SK-N-SH treated with all-trans-retinoic acid at 6 μM for 48 hours (cell line): ENCODE data around the gene SLC25A53.

Source experiments
- ATAC-seq: fragments of 200-7000 bp; cut with Tn5 transposase; 3 replicates; pipeline ENCODE4 v1.9.1; 2020; ENCODE audit warnings: mild to moderate bottlenecking, moderate library complexity
- ARNTL ChIP-seq: fragments of 450-650 bp; formaldehyde crosslinking; IDR thresholded peaks from 2 replicates; pipeline ENCODE4 v1.5.0; 2020; ENCODE audit warnings: low read depth, mild to moderate bottlenecking, moderate library complexity, borderline replicate concordance
- BACH2 ChIP-seq: fragments of 250-450 bp; sonication (Bioruptor Pico); IDR thresholded peaks from 2 replicates; pipeline ENCODE4 v1.9.0; 2021; ENCODE audit warnings: mild to moderate bottlenecking, borderline replicate concordance
- CSDC2 ChIP-seq: fragments of 250-450 bp; sonication (Bioruptor Pico); IDR thresholded peaks from 2 replicates; pipeline ENCODE4 v1.5.0; 2020; ENCODE audit warnings: mild to moderate bottlenecking, moderate library complexity
- ESRRG ChIP-seq: fragments of 250-450 bp; sonication (Bioruptor Pico); IDR thresholded peaks from 2 replicates; pipeline ENCODE4 v1.6.1; 2021; ENCODE audit warnings: mild to moderate bottlenecking
- GLIS3 ChIP-seq: fragments of 250-450 bp; sonication (Bioruptor Pico); IDR thresholded peaks from 2 replicates; pipeline ENCODE4 v1.5.0; 2020; ENCODE audit warnings: mild to moderate bottlenecking, moderate library complexity
- ISL1 ChIP-seq: fragments of 250-450 bp; sonication (Bioruptor Pico); IDR thresholded peaks from 2 replicates; pipeline ENCODE4 v2.1.2; 2022; ENCODE audit warnings: mild to moderate bottlenecking, moderate library complexity
- OSR1 ChIP-seq: fragments of 250-450 bp; sonication (Bioruptor Pico); IDR thresholded peaks from 2 replicates; pipeline ENCODE4 v1.8.0; 2022; ENCODE audit warnings: moderate library complexity, mild to moderate bottlenecking, inconsistent platforms
- PPARA ChIP-seq: fragments of 250-450 bp; sonication (Bioruptor Pico); IDR thresholded peaks from 2 replicates; pipeline ENCODE4 v1.5.0; 2020; ENCODE audit warnings: mild to moderate bottlenecking, borderline replicate concordance
- RARB ChIP-seq: fragments of 250-450 bp; sonication (Bioruptor Pico); IDR thresholded peaks from 2 replicates; pipeline ENCODE4 v1.8.0; 2021; ENCODE audit warnings: mild to moderate bottlenecking, moderate library complexity
- SNAI2 ChIP-seq: fragments of 250-450 bp; sonication (Bioruptor Pico); IDR thresholded peaks from 2 replicates; pipeline ENCODE4 v1.5.0; 2020; ENCODE audit warnings: mild to moderate bottlenecking, moderate library complexity
- TCF4 ChIP-seq: fragments of 250-450 bp; sonication (Bioruptor Pico); IDR thresholded peaks from 2 replicates; pipeline ENCODE4 v1.8.0; 2021; ENCODE audit warnings: mild to moderate bottlenecking, moderate library complexity, borderline replicate concordance
- ZC3H10 ChIP-seq: fragments of 250-450 bp; sonication (Bioruptor Pico); IDR thresholded peaks from 2 replicates; pipeline ENCODE4 v1.5.1; 2021; ENCODE audit warnings: mild to moderate bottlenecking, moderate library complexity
- ZFP3 ChIP-seq: fragments of 250-450 bp; sonication (Bioruptor Pico); IDR thresholded peaks from 2 replicates; pipeline ENCODE4 v1.5.0; 2020; ENCODE audit warnings: mild to moderate bottlenecking, moderate library complexity
- ZFP30 ChIP-seq: fragments of 450-650 bp; formaldehyde crosslinking; IDR thresholded peaks from 2 replicates; pipeline ENCODE4 v1.5.0; 2022; ENCODE audit warnings: mild to moderate bottlenecking, moderate library complexity
- ZNF565 ChIP-seq: fragments of 450-650 bp; formaldehyde crosslinking; conservative IDR thresholded peaks from 2 replicates; pipeline ENCODE4 v1.5.0; 2020; ENCODE audit warnings: low read depth, mild to moderate bottlenecking, moderate library complexity
- ZNF70 ChIP-seq: fragments of 450-650 bp; formaldehyde crosslinking; IDR thresholded peaks from 2 replicates; pipeline ENCODE4 v1.5.0; 2020; ENCODE audit warnings: mild to moderate bottlenecking, moderate library complexity
- ZNF8 ChIP-seq: fragments of 450-650 bp; formaldehyde crosslinking; IDR thresholded peaks from 2 replicates; pipeline ENCODE4 v1.5.0; 2020; ENCODE audit warnings: mild to moderate bottlenecking, moderate library complexity
- TF ChIP-seq, protein P1 (sequence below): fragments of 250-450 bp; sonication (Bioruptor Pico); IDR thresholded peaks from 2 replicates; pipeline ENCODE4 v1.5.1; 2020; ENCODE audit warnings: low read depth, mild to moderate bottlenecking, moderate library complexity
- TF ChIP-seq, protein P2 (sequence below): fragments of 250-450 bp; sonication (Bioruptor Pico); IDR thresholded peaks from 2 replicates; pipeline ENCODE4 v1.8.0; 2020; ENCODE audit warnings: mild to moderate bottlenecking, moderate library complexity, borderline replicate concordance
- TF ChIP-seq, protein P3 (sequence below): fragments of 250-450 bp; sonication (Bioruptor Pico); IDR thresholded peaks from 2 replicates; pipeline ENCODE4 v1.8.0; 2021; ENCODE audit warnings: low read depth, mild to moderate bottlenecking, moderate library complexity, borderline replicate concordance
- TF ChIP-seq, protein P4 (sequence below): fragments of 250-450 bp; sonication (Bioruptor Pico); IDR thresholded peaks from 2 replicates; pipeline ENCODE4 v1.5.1; 2021; ENCODE audit warnings: mild to moderate bottlenecking, moderate library complexity
- TF ChIP-seq, protein P5 (sequence below): fragments of 250-450 bp; sonication (Bioruptor Pico); IDR thresholded peaks from 2 replicates; pipeline ENCODE4 v1.5.0; 2020; ENCODE audit warnings: mild to moderate bottlenecking, moderate library complexity

The SLC25A53 gene

DNA sequence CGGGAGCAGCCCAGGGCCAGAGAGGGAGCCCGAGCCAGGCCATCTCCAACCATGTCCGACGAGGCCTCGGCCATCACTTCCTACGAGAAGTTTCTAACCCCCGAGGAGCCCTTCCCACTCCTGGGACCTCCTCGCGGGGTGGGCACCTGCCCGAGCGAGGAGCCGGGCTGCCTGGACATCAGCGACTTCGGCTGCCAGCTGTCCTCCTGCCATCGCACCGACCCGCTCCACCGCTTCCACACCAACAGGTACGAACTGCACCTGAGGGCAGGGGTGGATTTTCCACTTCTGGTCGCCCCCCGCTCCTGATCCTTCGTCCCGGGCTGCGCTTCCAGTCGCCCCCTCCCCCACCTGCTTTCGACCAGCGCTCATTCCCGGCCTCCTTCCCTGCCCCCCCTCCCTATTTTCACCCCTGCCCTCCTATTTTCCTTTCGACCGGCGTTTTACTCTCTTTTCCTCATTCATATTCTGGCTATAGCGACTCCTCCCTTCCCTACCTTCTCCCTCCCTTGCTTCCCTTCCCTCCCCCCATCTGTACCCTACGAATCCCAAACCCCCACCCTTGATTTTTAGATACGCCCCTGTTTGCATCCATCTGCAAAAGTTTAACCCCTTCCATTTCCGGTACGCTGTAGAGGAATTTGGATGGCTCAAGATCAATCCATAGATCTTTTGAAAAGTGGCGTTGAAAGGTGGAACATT lies 10.1 kb upstream of the SLC25A53 start:
- ATAC-seq = no peak; the same call in 2 of the 3 replicates
- TF ChIP-seq, protein P1, sequence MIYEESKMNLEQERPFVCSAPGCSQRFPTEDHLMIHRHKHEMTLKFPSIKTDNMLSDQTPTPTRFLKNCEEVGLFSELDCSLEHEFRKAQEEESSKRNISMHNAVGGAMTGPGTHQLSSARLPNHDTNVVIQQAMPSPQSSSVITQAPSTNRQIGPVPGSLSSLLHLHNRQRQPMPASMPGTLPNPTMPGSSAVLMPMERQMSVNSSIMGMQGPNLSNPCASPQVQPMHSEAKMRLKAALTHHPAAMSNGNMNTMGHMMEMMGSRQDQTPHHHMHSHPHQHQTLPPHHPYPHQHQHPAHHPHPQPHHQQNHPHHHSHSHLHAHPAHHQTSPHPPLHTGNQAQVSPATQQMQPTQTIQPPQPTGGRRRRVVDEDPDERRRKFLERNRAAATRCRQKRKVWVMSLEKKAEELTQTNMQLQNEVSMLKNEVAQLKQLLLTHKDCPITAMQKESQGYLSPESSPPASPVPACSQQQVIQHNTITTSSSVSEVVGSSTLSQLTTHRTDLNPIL (CRISPR knock-in tag) = no peak
- TF ChIP-seq, protein P2, sequence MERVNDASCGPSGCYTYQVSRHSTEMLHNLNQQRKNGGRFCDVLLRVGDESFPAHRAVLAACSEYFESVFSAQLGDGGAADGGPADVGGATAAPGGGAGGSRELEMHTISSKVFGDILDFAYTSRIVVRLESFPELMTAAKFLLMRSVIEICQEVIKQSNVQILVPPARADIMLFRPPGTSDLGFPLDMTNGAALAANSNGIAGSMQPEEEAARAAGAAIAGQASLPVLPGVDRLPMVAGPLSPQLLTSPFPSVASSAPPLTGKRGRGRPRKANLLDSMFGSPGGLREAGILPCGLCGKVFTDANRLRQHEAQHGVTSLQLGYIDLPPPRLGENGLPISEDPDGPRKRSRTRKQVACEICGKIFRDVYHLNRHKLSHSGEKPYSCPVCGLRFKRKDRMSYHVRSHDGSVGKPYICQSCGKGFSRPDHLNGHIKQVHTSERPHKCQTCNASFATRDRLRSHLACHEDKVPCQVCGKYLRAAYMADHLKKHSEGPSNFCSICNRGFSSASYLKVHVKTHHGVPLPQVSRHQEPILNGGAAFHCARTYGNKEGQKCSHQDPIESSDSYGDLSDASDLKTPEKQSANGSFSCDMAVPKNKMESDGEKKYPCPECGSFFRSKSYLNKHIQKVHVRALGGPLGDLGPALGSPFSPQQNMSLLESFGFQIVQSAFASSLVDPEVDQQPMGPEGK (CRISPR knock-in tag) = no peak
- TF ChIP-seq ZNF8 (CRISPR knock-in tag) = no peak
- no peak for TF ChIP-seq RARB (CRISPR knock-in tag)
- no peak for TF ChIP-seq ZNF565 (CRISPR knock-in tag)
- TF ChIP-seq TCF4 = no peak
- no peak for TF ChIP-seq SNAI2 (CRISPR knock-in tag)
- TF ChIP-seq ZC3H10 (CRISPR knock-in tag) = no peak
- TF ChIP-seq GLIS3 = no peak
- TF ChIP-seq, protein P3, sequence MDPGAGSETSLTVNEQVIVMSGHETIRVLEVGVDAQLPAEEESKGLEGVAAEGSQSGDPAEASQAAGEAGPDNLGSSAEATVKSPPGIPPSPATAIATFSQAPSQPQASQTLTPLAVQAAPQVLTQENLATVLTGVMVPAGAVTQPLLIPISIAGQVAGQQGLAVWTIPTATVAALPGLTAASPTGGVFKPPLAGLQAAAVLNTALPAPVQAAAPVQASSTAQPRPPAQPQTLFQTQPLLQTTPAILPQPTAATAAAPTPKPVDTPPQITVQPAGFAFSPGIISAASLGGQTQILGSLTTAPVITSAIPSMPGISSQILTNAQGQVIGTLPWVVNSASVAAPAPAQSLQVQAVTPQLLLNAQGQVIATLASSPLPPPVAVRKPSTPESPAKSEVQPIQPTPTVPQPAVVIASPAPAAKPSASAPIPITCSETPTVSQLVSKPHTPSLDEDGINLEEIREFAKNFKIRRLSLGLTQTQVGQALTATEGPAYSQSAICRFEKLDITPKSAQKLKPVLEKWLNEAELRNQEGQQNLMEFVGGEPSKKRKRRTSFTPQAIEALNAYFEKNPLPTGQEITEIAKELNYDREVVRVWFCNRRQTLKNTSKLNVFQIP (CRISPR knock-in tag) = no peak
- no peak for TF ChIP-seq ZFP30 (CRISPR knock-in tag)
- no peak for TF ChIP-seq BACH2 (CRISPR knock-in tag)
- no peak for TF ChIP-seq ARNTL (CRISPR knock-in tag)
- no peak for TF ChIP-seq ESRRG (CRISPR knock-in tag)
- TF ChIP-seq ZNF70 (CRISPR knock-in tag) = no peak
- no peak for TF ChIP-seq ZFP3 (CRISPR knock-in tag)
- TF ChIP-seq, protein P4, sequence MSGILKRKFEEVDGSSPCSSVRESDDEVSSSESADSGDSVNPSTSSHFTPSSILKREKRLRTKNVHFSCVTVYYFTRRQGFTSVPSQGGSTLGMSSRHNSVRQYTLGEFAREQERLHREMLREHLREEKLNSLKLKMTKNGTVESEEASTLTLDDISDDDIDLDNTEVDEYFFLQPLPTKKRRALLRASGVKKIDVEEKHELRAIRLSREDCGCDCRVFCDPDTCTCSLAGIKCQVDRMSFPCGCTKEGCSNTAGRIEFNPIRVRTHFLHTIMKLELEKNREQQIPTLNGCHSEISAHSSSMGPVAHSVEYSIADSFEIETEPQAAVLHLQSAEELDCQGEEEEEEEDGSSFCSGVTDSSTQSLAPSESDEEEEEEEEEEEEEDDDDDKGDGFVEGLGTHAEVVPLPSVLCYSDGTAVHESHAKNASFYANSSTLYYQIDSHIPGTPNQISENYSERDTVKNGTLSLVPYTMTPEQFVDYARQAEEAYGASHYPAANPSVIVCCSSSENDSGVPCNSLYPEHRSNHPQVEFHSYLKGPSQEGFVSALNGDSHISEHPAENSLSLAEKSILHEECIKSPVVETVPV = no peak
- no peak for TF ChIP-seq ISL1

DNA sequence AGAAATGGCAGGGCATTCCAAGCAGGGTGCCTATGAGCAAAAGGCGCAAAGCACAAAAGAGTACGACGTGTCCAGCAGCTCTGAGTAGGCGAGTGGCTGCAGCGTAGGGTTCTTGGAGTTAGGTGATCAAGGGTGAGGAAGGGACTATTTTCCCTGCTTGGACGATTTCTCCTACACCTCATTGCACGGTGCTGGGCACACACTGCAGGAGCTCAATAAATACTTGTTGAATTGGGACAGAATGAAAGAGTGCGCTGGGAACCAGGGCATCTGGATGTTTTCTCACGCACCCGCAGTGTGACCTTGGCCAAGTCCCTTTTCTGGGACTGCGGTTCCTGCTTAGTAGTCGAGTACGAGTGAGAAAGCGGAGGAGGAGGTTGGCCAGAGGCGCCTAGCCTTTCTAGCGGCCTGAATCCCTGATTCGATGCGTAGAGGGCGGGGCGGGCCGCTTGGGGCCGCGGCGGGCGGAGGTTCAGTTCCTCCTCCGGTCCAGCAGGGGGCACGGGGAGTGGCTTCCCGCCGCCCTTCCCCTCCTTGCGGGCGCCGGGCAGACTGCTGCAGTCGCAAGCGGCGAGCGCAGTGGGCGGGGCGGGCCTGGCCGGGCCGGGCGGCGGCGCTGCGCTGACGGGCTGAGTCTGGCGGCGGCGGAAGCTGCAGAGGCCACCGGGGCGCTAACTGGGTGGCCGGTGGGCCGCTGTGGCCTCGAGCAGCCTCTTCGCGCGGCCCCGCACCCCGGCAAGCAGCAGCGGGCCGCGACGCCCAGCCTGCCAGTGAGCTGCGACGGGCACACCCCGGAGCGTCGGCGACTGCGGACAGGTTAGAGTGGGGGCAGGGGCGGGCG lies 9.3 kb upstream of the SLC25A53 start, which contains the start of gene FAM199X:
TSS of gene FAM199X (plus strand) at position 560 of the 841 bp plus-strand sequence. CDS start 333 bp downstream, outside the sequence.
- peak; percentile 97 for ATAC-seq
- TF ChIP-seq ZFP3 (CRISPR knock-in tag) = peak; percentile 92
- TF ChIP-seq ARNTL (CRISPR knock-in tag) = no peak
- no peak for TF ChIP-seq TCF4
- TF ChIP-seq, all 23 proteins: peak for 1

DNA sequence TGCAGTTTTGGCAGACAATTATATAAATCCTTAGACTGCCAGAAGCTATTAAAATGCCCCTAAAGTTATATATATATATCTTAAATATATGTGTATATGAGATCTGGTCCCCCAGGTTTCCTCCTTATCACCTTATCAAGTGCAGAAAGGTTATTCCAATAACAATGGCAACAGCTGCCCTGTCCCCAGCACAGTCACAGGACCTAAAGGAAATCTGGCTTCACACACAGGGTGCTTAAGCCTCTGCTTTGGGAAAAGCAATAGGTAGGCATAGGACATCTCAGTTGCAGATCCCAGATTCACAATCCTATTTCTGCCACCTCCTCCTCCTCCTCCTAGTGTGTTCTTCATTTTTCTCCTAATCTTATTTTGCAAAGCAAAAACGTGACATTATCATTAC lies 5.8 kb downstream of the SLC25A53 start:
- TF ChIP-seq ZNF565 (CRISPR knock-in tag) (no peak), OSR1 (CRISPR knock-in tag) (no peak), ZC3H10 (CRISPR knock-in tag) (no peak), ISL1 (no peak), PPARA (CRISPR knock-in tag) (no peak), CSDC2 (no peak)
- TF ChIP-seq, protein P5, sequence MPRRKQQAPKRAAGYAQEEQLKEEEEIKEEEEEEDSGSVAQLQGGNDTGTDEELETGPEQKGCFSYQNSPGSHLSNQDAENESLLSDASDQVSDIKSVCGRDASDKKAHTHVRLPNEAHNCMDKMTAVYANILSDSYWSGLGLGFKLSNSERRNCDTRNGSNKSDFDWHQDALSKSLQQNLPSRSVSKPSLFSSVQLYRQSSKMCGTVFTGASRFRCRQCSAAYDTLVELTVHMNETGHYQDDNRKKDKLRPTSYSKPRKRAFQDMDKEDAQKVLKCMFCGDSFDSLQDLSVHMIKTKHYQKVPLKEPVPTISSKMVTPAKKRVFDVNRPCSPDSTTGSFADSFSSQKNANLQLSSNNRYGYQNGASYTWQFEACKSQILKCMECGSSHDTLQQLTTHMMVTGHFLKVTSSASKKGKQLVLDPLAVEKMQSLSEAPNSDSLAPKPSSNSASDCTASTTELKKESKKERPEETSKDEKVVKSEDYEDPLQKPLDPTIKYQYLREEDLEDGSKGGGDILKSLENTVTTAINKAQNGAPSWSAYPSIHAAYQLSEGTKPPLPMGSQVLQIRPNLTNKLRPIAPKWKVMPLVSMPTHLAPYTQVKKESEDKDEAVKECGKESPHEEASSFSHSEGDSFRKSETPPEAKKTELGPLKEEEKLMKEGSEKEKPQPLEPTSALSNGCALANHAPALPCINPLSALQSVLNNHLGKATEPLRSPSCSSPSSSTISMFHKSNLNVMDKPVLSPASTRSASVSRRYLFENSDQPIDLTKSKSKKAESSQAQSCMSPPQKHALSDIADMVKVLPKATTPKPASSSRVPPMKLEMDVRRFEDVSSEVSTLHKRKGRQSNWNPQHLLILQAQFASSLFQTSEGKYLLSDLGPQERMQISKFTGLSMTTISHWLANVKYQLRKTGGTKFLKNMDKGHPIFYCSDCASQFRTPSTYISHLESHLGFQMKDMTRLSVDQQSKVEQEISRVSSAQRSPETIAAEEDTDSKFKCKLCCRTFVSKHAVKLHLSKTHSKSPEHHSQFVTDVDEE (CRISPR knock-in tag) = no peak
- TF ChIP-seq, all 23 proteins: peak for 0
- ATAC-seq = no peak
